Forelimb muscle (tissue), 1 donor: ENCODE data around the gene TSSC4. TPM values are rescaled to one million over a fixed set of nuclear protein-coding genes. Genes with fewer than 3 reads are reported as not detected.

Source experiments
- DNase-seq: peaks from one replicate; pipeline ENCODE4 v3.0.0-alpha.2; 2013; ENCODE audit warnings: low read depth
- polyA plus RNA-seq: library from polyadenylated mRNA; unstranded; fragments of 120-200 nt; gene quantifications from one replicate; pipeline ENCODE4 v1.2.1, GENCODE V29; 2013; ENCODE audit not compliant: insufficient read length

The TSSC4 gene
- polyA plus RNA-seq, 1 donor = 20.3 TPM

DNA sequence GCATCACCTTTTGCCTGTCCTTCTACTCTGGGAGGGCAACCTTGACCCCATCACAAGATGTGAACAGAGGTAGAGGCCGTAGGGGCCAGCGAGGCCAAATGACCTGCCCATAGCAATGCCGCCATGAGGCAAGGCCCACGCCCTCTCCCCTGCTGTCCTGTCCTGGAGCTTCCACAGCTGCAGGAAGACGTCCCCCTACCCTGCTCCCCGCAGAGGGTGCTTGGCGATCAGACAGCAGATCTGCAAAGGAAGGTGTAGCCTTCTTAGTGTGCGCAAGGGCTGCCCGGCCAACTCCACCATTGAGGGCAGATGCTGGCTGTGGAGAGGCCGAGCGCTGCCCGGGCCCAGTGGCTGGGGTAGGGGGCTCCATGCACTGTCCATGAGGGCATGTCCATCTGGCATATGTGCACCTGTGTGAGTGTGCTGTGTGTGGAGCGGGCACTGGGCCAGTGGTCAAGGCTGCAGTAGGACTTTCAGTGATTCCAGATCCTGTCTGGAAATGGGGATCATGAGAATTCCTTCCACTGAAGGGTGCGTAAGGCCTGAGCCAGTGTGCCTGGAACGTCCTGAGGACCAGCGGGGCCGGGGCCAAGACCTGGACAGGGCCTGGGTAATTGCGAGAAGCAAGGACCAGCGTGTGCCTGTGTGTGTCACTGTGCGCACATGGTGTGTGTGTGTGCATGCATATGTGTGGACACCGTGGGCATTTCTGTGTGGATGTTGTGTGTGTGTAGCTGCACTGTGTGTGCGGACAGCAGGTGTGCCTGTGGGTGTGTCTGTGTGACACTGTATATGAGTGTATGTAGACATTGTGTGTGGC, 32.8 kb downstream of the TSSC4 start:
- no peak for DNase-seq

DNA sequence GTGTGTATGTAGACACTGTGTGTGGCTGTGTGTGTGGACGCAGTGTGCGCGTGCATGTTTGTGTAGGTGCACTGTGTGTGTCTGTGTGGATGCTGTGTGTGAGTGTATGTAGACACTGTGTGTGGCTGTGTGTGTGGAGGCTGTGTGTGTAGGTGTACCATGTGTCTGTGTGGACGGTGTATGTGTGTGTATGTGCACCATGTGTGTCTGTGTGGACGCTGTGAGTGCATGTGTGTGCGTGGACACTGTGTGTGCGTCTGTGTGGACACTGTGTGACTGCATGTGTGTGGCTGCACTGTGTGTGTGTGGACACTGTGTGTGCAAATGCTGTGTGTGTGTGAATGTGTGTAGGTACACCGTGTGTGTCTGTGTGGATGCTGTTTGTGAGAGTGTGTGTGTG, 33.5 kb downstream of the TSSC4 start:
- DNase-seq = no peak

- DNase-seq = no peak
Measured at GRCh38 chr11:2434506-2435255, 34.1 kb downstream of the TSSC4 start.

DNA sequence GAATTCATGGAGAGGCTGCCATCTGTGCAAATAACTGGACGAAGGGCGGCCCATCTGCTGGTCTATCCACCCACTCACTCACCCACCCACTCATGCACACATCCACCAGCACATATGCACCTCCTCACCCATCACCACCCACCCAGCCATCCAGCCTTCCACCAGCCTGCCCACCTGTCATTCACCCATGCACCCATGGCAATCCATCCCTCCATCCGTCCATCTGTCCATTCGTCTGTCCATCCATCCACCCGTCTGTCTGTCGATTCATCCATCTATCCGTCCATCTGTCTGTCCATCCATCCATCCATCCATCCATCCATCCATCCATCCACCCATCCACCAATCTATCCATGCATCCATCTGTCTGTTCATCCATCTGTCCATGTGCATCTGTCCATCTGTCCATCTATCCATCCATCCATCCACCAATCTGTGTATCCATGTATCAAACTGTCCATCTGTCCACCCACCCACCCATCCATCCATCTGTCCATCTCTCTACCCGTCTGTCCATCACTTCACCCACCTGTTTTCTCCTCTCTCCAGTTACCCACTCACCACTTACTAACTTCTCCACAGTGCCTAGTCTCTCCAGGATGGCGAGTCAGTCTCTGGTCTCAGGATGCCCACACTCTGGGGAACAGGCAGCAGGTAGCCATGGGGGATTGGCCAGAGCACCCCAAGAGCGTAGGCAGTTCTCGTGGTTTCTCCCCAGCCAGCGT, 34.9 kb downstream of the TSSC4 start:
- DNase-seq = no peak

GRCh38 chr11:2436013-2436520, 35.5 kb downstream of the TSSC4 start:
- no peak for DNase-seq

- no peak for DNase-seq
Measured at GRCh38 chr11:2436521-2437031, 36.0 kb downstream of the TSSC4 start.

- DNase-seq = no peak
Measured at GRCh38 chr11:2437516-2437915, 37.0 kb downstream of the TSSC4 start.

GRCh38 chr11:2439820-2440219, 39.3 kb downstream of the TSSC4 start:
- DNase-seq = no peak

DNA sequence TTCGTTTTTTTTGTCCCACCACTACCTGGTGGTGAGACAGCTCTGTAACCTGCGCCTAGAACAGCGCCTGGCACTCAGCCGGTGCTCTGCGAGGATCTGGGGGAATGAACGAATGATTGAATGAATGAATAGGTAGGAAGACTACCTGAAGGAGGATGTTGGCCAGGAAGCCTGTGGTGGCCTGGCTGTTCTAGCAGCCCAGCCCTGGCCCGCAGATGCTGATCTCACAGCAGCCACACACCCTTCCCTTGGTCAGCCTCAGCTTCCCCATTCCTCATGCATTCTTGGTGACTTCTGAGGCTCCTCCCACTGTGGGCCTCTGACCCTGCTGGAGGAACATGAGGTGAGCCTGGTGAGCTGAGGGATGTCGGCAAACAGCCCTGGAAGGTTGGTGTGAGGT, 40.1 kb downstream of the TSSC4 start:
- no peak for DNase-seq

- no peak for DNase-seq
Measured at GRCh38 chr11:2441171-2441570, 40.6 kb downstream of the TSSC4 start.

DNA sequence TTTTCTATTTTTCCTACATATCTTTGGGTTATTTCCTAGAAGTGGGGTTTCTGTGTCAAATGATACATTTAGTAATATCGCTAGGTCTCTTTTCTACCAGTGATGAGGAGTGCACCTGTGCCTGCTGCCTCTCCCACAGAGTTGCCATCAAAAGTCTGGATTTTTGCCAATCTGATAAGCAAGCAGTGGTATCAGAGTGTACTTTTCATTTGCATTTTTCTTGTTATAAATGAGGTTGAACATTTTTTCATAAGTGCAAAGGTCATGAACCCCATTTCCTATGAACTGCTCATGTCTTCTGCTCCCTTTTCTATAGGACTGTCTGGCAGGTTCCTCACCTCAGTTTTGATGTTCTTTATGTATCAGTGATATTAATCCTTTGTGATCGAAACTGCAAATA, 42.0 kb downstream of the TSSC4 start:
- no peak for DNase-seq

GRCh38 chr11:2443406-2443805, 42.9 kb downstream of the TSSC4 start:
- no peak for DNase-seq

GRCh38 chr11:2443881-2444820, 43.6 kb downstream of the TSSC4 start, which contains the start of gene TRPM5:
Gene TRPM5 (minus strand): TSS chr11:2444514. CDS start chr11:2423036, 21,478 bp downstream.
- no peak for DNase-seq

GRCh38 chr11:2444821-2445745, 44.5 kb downstream of the TSSC4 start, which contains the start of gene KCNQ1:
Gene KCNQ1 (plus strand): TSS chr11:2445008. CDS start chr11:2445099, 91 bp downstream.
- no peak for DNase-seq

GRCh38 chr11:2445746-2446551, 45.4 kb downstream of the TSSC4 start:
- DNase-seq = no peak

GRCh38 chr11:2446590-2447252, 46.2 kb downstream of the TSSC4 start:
- DNase-seq = no peak

DNA sequence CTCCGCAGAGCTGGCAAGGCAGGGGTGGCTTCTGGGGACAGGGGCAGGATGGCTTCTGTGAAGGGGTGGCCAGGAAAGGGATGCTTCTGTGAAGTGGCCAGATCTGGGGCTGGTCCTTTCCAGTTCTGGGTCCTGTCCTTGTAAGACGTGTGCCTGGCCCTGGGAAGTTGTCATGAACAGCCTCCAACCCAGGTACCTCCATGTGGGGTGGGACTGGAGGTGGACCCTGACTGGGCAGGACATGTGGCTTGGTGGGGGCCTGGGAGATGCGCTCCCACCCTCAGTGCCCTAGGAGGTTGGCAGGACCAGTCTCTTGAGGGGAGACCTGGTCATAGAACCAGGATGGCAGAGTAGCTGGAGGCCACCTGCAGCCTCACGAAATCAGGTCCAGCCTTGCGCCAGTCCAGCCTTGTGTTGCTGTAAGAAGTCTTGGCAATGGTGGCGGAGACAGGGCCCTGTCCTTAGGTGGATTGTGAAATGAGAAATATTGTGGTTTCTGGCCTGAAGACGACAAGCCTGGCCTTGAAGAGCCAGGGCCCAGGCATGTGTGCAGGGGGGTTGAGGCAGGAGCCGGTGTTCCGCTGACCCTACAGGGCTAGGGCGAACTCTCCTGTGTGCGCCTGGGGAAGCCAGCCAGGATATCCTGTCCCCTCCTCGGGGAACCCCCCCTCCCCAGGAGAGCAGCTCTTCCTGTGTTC, 46.9 kb downstream of the TSSC4 start:
- no peak for DNase-seq
